ENCODE results near the gene ATR. TPM values are rescaled to one million over a fixed set of nuclear protein-coding genes. Genes with fewer than 3 reads are reported as not detected.
A peak's percentile ranks its signal among the peaks of the same experiment; 100 is the strongest.
"Not testable (repeated sequence)": the region's sequence is repeated elsewhere in the genome, so short reads cannot be mapped to it uniquely, and the experiment has no call there.

Gene ATR
- polyA plus RNA-seq, 4 donors = 3.5 to 15.0 (median 7.4) TPM

- no peak overlapping the region for H3K4me3 ChIP-seq (ENCODE audit: low read depth in 1 of 3, low read length in 3 of 3)
- H3K27ac ChIP-seq (ENCODE audit: low read depth in 1 of 3, low read length in 2 of 3) = peak overlapping the region in 2 of 3 donors; percentile 60 to 76
- H3K27me3 ChIP-seq (ENCODE audit: control insufficient read depth in 3 of 3, insufficient read depth in 3 of 3, low read length in 3 of 3) = no peaks in the 10 kb centered on the region
- H3K4me1 ChIP-seq (ENCODE audit: control insufficient read depth in 3 of 3, insufficient read depth in 2 of 3, low read depth in 1 of 3, low read length in 2 of 3) = peaks cover 2 to 17% (median 4%) of the 10 kb centered on the region in 3 donors
- H3K36me3 ChIP-seq (ENCODE audit: control insufficient read depth in 3 of 3, insufficient read depth in 2 of 3, low read depth in 1 of 3, low read length in 3 of 3) = peaks cover 0 to 20% (median 2%) of the 10 kb centered on the region in 3 donors
- peak; percentile 90 for FAIRE-seq
- H3K9me3 ChIP-seq (ENCODE audit: control insufficient read depth in 2 of 2, insufficient read depth in 1 of 2, low read depth in 1 of 2, low read length in 1 of 2) = peaks cover 0 to 4% of the 10 kb centered on the region in 2 donors
- DNase-seq = peak; percentile 48 to 67
Observed at GRCh38 chr3:142436951-142437585, 141.5 kb downstream of the ATR start.

- WGBS, 3 donors = 58 to 68% (median 65%) methylated on average over 4 of the region's 4 CpGs
- DNase-seq = peak in 1 of 2 donors; percentile 22
Observed at GRCh38 chr3:142434503-142434902, 144.0 kb downstream of the ATR start.

GRCh38 chr3:142433110-142433509 lies 145.4 kb downstream of the ATR start:
- Histone ChIP-seq H3K4me1 (ENCODE audit: control insufficient read depth in 3 of 3, insufficient read depth in 2 of 3, low read depth in 1 of 3, low read length in 2 of 3) (peaks cover 1 to 9% (median 4%) of the 10 kb centered on the region in 3 donors), H3K27me3 (ENCODE audit: control insufficient read depth in 3 of 3, insufficient read depth in 3 of 3, low read length in 3 of 3) (no peaks in the 10 kb centered on the region), H3K9me3 (ENCODE audit: control insufficient read depth in 2 of 2, insufficient read depth in 1 of 2, low read depth in 1 of 2, low read length in 1 of 2) (peaks cover 0 to 4% of the 10 kb centered on the region in 2 donors), H3K27ac (ENCODE audit: low read depth in 1 of 3, low read length in 2 of 3) (no peak overlapping the region), H3K36me3 (ENCODE audit: control insufficient read depth in 3 of 3, insufficient read depth in 2 of 3, low read depth in 1 of 3, low read length in 3 of 3) (peaks cover 9 to 24% (median 12%) of the 10 kb centered on the region in 3 donors), H3K4me3 (ENCODE audit: low read depth in 1 of 3, low read length in 3 of 3) (no peak overlapping the region)
- FAIRE-seq (no peak), DNase-seq (no peak)
- 51 to 63% (median 59%) methylated on average over 2 of the region's 2 CpGs for WGBS, 3 donors

More at GRCh38 chr3:142434503-142434902, 144.0 kb downstream of the ATR start:
- Histone ChIP-seq H3K4me1 (ENCODE audit: control insufficient read depth in 3 of 3, insufficient read depth in 2 of 3, low read depth in 1 of 3, low read length in 2 of 3) (peaks cover 2 to 9% (median 4%) of the 10 kb centered on the region in 3 donors), H3K36me3 (ENCODE audit: control insufficient read depth in 3 of 3, insufficient read depth in 2 of 3, low read depth in 1 of 3, low read length in 3 of 3) (peaks cover 7 to 22% (median 12%) of the 10 kb centered on the region in 3 donors), H3K4me3 (ENCODE audit: low read depth in 1 of 3, low read length in 3 of 3) (no peak overlapping the region), H3K9me3 (ENCODE audit: control insufficient read depth in 2 of 2, insufficient read depth in 1 of 2, low read depth in 1 of 2, low read length in 1 of 2) (peaks cover 0 to 4% of the 10 kb centered on the region in 2 donors), H3K27ac (ENCODE audit: low read depth in 1 of 3, low read length in 2 of 3) (no peak overlapping the region), H3K27me3 (ENCODE audit: control insufficient read depth in 3 of 3, insufficient read depth in 3 of 3, low read length in 3 of 3) (no peaks in the 10 kb centered on the region)
- FAIRE-seq = no peak

GRCh38 chr3:142429582-142429981 lies 149.0 kb downstream of the ATR start:
- no peak overlapping the region for H3K4me3 ChIP-seq (ENCODE audit: low read depth in 1 of 3, low read length in 3 of 3)
- H3K27ac ChIP-seq (ENCODE audit: low read depth in 1 of 3, low read length in 2 of 3) = no peak overlapping the region
- H3K36me3 ChIP-seq (ENCODE audit: control insufficient read depth in 3 of 3, insufficient read depth in 2 of 3, low read depth in 1 of 3, low read length in 3 of 3) = peaks cover 9 to 23% (median 14%) of the 10 kb centered on the region in 3 donors
- H3K27me3 ChIP-seq (ENCODE audit: control insufficient read depth in 3 of 3, insufficient read depth in 3 of 3, low read length in 3 of 3) = no peaks in the 10 kb centered on the region
- FAIRE-seq = no peak
- H3K4me1 ChIP-seq (ENCODE audit: control insufficient read depth in 3 of 3, insufficient read depth in 2 of 3, low read depth in 1 of 3, low read length in 2 of 3) = no peaks in the 10 kb centered on the region
- DNase-seq = no peak
- no peaks in the 10 kb centered on the region for H3K9me3 ChIP-seq (ENCODE audit: control insufficient read depth in 2 of 2, insufficient read depth in 1 of 2, low read depth in 1 of 2, low read length in 1 of 2)

GRCh38 chr3:142424754-142425153 lies 153.8 kb downstream of the ATR start:
- peaks cover 4 to 27% (median 7%) of the 10 kb centered on the region in 3 donors for H3K36me3 ChIP-seq (ENCODE audit: control insufficient read depth in 3 of 3, insufficient read depth in 2 of 3, low read depth in 1 of 3, low read length in 3 of 3)
- H3K4me3 ChIP-seq (ENCODE audit: low read depth in 1 of 3, low read length in 3 of 3) = no peak overlapping the region
- no peaks in the 10 kb centered on the region for H3K9me3 ChIP-seq (ENCODE audit: control insufficient read depth in 2 of 2, insufficient read depth in 1 of 2, low read depth in 1 of 2, low read length in 1 of 2)
- H3K27me3 ChIP-seq (ENCODE audit: control insufficient read depth in 3 of 3, insufficient read depth in 3 of 3, low read length in 3 of 3) = no peaks in the 10 kb centered on the region
- 95 to 99% (median 98%) methylated on average over 1 of the region's 1 CpG for WGBS, 3 donors
- FAIRE-seq (no peak), DNase-seq (no peak)
- no peak overlapping the region for H3K27ac ChIP-seq (ENCODE audit: low read depth in 1 of 3, low read length in 2 of 3)
- H3K4me1 ChIP-seq (ENCODE audit: control insufficient read depth in 3 of 3, insufficient read depth in 2 of 3, low read depth in 1 of 3, low read length in 2 of 3) = no peaks in the 10 kb centered on the region

GRCh38 chr3:142418926-142419592 lies 159.5 kb downstream of the ATR start:
- H3K4me3 ChIP-seq (ENCODE audit: low read depth in 1 of 3, low read length in 3 of 3) = no peak overlapping the region
- FAIRE-seq (no peak), DNase-seq (no peak)
- H3K9me3 ChIP-seq (ENCODE audit: control insufficient read depth in 2 of 2, insufficient read depth in 1 of 2, low read depth in 1 of 2, low read length in 1 of 2) = no peaks in the 10 kb centered on the region
- H3K36me3 ChIP-seq (ENCODE audit: control insufficient read depth in 3 of 3, insufficient read depth in 2 of 3, low read depth in 1 of 3, low read length in 3 of 3) = peaks cover 2 to 35% (median 8%) of the 10 kb centered on the region in 3 donors
- H3K27ac ChIP-seq (ENCODE audit: low read depth in 1 of 3, low read length in 2 of 3) = no peak overlapping the region
- H3K4me1 ChIP-seq (ENCODE audit: control insufficient read depth in 3 of 3, insufficient read depth in 2 of 3, low read depth in 1 of 3, low read length in 2 of 3) = no peaks in the 10 kb centered on the region
- WGBS, 3 donors = 90 to 95% (median 94%) methylated on average over 5 of the region's 5 CpGs
- no peaks in the 10 kb centered on the region for H3K27me3 ChIP-seq (ENCODE audit: control insufficient read depth in 3 of 3, insufficient read depth in 3 of 3, low read length in 3 of 3)

GRCh38 chr3:142417302-142417701 lies 161.2 kb downstream of the ATR start:
- DNase-seq (peak; percentile 27 to 44), FAIRE-seq (no peak)
- 20 to 61% (median 46%) methylated on average over 1 of the region's 1 CpG for WGBS, 3 donors
- H3K4me3 ChIP-seq (ENCODE audit: low read depth in 1 of 3, low read length in 3 of 3) = no peak overlapping the region
- no peaks in the 10 kb centered on the region for H3K27me3 ChIP-seq (ENCODE audit: control insufficient read depth in 3 of 3, insufficient read depth in 3 of 3, low read length in 3 of 3)
- no peak overlapping the region for H3K27ac ChIP-seq (ENCODE audit: low read depth in 1 of 3, low read length in 2 of 3)
- H3K4me1 ChIP-seq (ENCODE audit: control insufficient read depth in 3 of 3, insufficient read depth in 2 of 3, low read depth in 1 of 3, low read length in 2 of 3) = no peaks in the 10 kb centered on the region
- H3K36me3 ChIP-seq (ENCODE audit: control insufficient read depth in 3 of 3, insufficient read depth in 2 of 3, low read depth in 1 of 3, low read length in 3 of 3) = peaks cover 2 to 33% (median 10%) of the 10 kb centered on the region in 3 donors
- no peaks in the 10 kb centered on the region for H3K9me3 ChIP-seq (ENCODE audit: control insufficient read depth in 2 of 2, insufficient read depth in 1 of 2, low read depth in 1 of 2, low read length in 1 of 2)

- FAIRE-seq; H3K9me3 ChIP-seq (ENCODE audit: control insufficient read depth in 2 of 2, insufficient read depth in 1 of 2, low read depth in 1 of 2, low read length in 1 of 2); H3K27me3 ChIP-seq (ENCODE audit: control insufficient read depth in 3 of 3, insufficient read depth in 3 of 3, low read length in 3 of 3); H3K4me1 ChIP-seq (ENCODE audit: control insufficient read depth in 3 of 3, insufficient read depth in 2 of 3, low read depth in 1 of 3, low read length in 2 of 3); H3K4me3 ChIP-seq (ENCODE audit: low read depth in 1 of 3, low read length in 3 of 3); DNase-seq; H3K27ac ChIP-seq (ENCODE audit: low read depth in 1 of 3, low read length in 2 of 3): not testable (repeated sequence)
- peaks cover 16 to 21% (median 20%) of the 10 kb centered on the region in 3 donors for H3K36me3 ChIP-seq (ENCODE audit: control insufficient read depth in 3 of 3, insufficient read depth in 2 of 3, low read depth in 1 of 3, low read length in 3 of 3)
- 81 to 89% (median 85%) methylated on average over 7 of the region's 7 CpGs for WGBS, 3 donors
Observed at GRCh38 chr3:142400537-142400936, 178.0 kb downstream of the ATR start.

All from small intestine (tissue), 7 donors.